ENCODE results near the gene TPCN1. TPM values are rescaled to one million over a fixed set of nuclear protein-coding genes. Genes with fewer than 3 reads are reported as not detected.

The TPCN1 gene
- total and polyA plus RNA-seq, 2 experiments from 2014 or later: 14.4 to 16.2 TPM

DNA sequence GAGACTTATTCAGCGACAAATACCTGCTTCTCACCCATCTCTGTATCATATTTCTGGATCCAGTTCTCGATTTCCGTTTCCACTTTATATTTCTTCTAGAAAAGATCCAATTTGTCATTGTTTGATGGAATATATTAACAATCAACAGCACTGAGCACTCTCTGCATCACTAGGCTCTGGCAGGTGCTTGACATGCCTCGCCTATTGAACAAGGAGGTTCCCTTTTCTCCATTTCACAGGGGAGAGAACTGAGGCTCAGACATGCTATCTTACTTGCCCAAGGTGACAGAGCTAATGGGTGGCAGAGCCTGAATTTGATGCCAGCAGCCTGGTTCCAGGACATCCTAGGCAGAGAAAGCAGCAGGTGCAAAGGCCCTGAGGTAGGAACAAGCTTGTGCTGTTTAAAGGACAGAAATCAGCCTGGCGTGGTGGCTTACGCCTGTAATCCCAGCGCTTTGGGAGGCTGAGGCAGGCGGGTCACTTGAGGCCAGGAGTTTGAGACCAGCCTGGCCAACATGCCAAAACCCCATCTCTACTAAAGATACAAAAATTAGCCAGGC, 23.7 kb upstream of the TPCN1 start (continued):
- TF ChIP-seq, protein P1, sequence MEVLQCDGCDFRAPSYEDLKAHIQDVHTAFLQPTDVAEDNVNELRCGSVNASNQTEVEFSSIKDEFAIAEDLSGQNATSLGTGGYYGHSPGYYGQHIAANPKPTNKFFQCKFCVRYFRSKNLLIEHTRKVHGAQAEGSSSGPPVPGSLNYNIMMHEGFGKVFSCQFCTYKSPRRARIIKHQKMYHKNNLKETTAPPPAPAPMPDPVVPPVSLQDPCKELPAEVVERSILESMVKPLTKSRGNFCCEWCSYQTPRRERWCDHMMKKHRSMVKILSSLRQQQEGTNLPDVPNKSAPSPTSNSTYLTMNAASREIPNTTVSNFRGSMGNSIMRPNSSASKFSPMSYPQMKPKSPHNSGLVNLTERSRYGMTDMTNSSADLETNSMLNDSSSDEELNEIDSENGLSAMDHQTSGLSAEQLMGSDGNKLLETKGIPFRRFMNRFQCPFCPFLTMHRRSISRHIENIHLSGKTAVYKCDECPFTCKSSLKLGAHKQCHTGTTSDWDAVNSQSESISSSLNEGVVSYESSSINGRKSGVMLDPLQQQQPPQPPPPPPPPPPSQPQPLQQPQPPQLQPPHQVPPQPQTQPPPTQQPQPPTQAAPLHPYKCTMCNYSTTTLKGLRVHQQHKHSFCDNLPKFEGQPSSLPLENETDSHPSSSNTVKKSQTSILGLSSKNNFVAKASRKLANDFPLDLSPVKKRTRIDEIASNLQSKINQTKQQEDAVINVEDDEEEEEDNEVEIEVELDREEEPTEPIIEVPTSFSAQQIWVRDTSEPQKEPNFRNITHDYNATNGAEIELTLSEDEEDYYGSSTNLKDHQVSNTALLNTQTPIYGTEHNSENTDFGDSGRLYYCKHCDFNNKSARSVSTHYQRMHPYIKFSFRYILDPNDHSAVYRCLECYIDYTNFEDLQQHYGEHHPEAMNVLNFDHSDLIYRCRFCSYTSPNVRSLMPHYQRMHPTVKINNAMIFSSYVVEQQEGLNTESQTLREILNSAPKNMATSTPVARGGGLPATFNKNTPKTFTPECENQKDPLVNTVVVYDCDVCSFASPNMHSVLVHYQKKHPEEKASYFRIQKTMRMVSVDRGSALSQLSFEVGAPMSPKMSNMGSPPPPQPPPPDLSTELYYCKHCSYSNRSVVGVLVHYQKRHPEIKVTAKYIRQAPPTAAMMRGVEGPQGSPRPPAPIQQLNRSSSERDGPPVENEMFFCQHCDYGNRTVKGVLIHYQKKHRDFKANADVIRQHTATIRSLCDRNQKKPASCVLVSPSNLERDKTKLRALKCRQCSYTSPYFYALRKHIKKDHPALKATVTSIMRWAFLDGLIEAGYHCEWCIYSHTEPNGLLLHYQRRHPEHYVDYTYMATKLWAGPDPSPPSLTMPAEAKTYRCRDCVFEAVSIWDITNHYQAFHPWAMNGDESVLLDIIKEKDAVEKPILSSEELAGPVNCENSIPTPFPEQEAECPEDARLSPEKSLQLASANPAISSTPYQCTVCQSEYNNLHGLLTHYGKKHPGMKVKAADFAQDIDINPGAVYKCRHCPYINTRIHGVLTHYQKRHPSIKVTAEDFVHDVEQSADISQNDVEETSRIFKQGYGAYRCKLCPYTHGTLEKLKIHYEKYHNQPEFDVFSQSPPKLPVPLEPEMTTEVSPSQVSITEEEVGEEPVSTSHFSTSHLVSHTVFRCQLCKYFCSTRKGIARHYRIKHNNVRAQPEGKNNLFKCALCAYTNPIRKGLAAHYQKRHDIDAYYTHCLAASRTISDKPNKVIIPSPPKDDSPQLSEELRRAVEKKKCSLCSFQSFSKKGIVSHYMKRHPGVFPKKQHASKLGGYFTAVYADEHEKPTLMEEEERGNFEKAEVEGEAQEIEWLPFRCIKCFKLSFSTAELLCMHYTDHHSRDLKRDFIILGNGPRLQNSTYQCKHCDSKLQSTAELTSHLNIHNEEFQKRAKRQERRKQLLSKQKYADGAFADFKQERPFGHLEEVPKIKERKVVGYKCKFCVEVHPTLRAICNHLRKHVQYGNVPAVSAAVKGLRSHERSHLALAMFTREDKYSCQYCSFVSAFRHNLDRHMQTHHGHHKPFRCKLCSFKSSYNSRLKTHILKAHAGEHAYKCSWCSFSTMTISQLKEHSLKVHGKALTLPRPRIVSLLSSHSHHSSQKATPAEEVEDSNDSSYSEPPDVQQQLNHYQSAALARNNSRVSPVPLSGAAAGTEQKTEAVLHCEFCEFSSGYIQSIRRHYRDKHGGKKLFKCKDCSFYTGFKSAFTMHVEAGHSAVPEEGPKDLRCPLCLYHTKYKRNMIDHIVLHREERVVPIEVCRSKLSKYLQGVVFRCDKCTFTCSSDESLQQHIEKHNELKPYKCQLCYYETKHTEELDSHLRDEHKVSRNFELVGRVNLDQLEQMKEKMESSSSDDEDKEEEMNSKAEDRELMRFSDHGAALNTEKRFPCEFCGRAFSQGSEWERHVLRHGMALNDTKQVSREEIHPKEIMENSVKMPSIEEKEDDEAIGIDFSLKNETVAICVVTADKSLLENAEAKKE (CRISPR knock-in tag; IDR thresholded peaks at IDR 0.05): no peak
- TF ChIP-seq ZNF331 (CRISPR knock-in tag; IDR thresholded peaks at IDR 0.05; ENCODE audit: low read depth): no peak

DNA sequence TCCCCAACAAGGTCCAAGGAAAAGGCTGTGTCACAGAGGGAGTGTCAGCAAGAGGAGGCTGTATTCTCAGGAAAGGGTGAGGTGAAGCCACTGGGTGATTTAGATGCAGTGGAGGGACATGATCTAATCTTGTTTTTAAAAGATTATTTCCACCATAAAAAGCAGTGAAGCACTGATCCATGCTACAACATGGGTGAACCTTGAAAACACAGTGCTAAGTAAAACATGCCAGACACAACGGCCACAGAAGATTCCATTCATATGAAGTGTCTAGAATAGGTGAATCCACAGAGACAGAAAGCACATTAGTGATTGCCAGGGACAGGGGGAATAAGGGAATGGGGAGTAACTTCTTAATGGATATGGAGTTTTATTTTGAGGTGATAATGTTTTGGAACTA, 23.0 kb upstream of the TPCN1 start:
- no peak overlapping the region for H3K27ac Mint-ChIP-seq
- H3K27me3 Mint-ChIP-seq (ENCODE audit: insufficient read depth, low read depth, poor library complexity): peaks cover 2% of the 10 kb centered on the region
- ATAC-seq: no peak
- TF ChIP-seq JUNB (IDR thresholded peaks at IDR 0.05; ENCODE audit: unreplicated experiment) (no peak), CREB1 (CRISPR knock-in tag; IDR thresholded peaks at IDR 0.05; ENCODE audit: low read depth) (no peak), EZH2 (IDR thresholded peaks at IDR 0.05; ENCODE audit: low read depth, unreplicated experiment) (no peak), STAT1 (IDR thresholded peaks at IDR 0.05; ENCODE audit: unreplicated experiment) (no peak), ZNF331 (CRISPR knock-in tag; IDR thresholded peaks at IDR 0.05; ENCODE audit: low read depth) (no peak), ZNF114 (CRISPR knock-in tag; IDR thresholded peaks at IDR 0.05) (no peak), POLR2AphosphoS5 (IDR thresholded peaks at IDR 0.05; ENCODE audit: low read depth) (no peak)
- TF ChIP-seq, protein P2, sequence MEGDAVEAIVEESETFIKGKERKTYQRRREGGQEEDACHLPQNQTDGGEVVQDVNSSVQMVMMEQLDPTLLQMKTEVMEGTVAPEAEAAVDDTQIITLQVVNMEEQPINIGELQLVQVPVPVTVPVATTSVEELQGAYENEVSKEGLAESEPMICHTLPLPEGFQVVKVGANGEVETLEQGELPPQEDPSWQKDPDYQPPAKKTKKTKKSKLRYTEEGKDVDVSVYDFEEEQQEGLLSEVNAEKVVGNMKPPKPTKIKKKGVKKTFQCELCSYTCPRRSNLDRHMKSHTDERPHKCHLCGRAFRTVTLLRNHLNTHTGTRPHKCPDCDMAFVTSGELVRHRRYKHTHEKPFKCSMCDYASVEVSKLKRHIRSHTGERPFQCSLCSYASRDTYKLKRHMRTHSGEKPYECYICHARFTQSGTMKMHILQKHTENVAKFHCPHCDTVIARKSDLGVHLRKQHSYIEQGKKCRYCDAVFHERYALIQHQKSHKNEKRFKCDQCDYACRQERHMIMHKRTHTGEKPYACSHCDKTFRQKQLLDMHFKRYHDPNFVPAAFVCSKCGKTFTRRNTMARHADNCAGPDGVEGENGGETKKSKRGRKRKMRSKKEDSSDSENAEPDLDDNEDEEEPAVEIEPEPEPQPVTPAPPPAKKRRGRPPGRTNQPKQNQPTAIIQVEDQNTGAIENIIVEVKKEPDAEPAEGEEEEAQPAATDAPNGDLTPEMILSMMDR (conservative IDR thresholded peaks at IDR 0.05; ENCODE audit: low read depth in 2 of 2): no peak
- TF ChIP-seq, protein P3, sequence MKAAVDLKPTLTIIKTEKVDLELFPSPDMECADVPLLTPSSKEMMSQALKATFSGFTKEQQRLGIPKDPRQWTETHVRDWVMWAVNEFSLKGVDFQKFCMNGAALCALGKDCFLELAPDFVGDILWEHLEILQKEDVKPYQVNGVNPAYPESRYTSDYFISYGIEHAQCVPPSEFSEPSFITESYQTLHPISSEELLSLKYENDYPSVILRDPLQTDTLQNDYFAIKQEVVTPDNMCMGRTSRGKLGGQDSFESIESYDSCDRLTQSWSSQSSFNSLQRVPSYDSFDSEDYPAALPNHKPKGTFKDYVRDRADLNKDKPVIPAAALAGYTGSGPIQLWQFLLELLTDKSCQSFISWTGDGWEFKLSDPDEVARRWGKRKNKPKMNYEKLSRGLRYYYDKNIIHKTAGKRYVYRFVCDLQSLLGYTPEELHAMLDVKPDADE (IDR thresholded peaks at IDR 0.05): no peak

More for the DNA sequence above, 23.0 kb upstream of the TPCN1 start:
- no peak overlapping the region for H3K4me2 ChIP-seq
- no peaks in the 10 kb centered on the region for H3K9me2 ChIP-seq (ENCODE audit: insufficient read depth)
- H3K9me3 Mint-ChIP-seq: no peaks in the 10 kb centered on the region
- H3K36me3 ChIP-seq (ENCODE audit: insufficient read depth): no peaks in the 10 kb centered on the region
- no peaks in the 10 kb centered on the region for H3K27me3 ChIP-seq (ENCODE audit: insufficient read depth)
- H3K36me3 Mint-ChIP-seq (ENCODE audit: low read depth): peaks cover 4% of the 10 kb centered on the region; the same call in 1 of the 3 replicates
- H3K4me1 Mint-ChIP-seq: peaks cover 4% of the 10 kb centered on the region; the same call in 1 of the 3 replicates
- DNase-seq (ENCODE audit: low spot score): no peak
- H3K4me3 Mint-ChIP-seq: no peak overlapping the region
- no peaks in the 10 kb centered on the region for H4K20me1 ChIP-seq (replicated peaks; ENCODE audit: insufficient read depth)
- no peaks in the 10 kb centered on the region; the same call in 1 of the 2 replicates for H3K4me1 ChIP-seq (ENCODE audit: insufficient read depth)
- H3K4me3 ChIP-seq: no peak overlapping the region
- H3K79me2 ChIP-seq (replicated peaks; ENCODE audit: insufficient read depth): no peaks in the 10 kb centered on the region
- H3K27ac ChIP-seq (ENCODE audit: low read depth): no peak overlapping the region
- H2AFZ ChIP-seq: no peak overlapping the region
- H3F3A ChIP-seq (replicated peaks; ENCODE audit: low read depth): no peaks in the 10 kb centered on the region
